Upper lobe of left lung (tissue), 6 donors: ENCODE results near the gene SLC9C2. TPM values are rescaled to one million over a fixed set of nuclear protein-coding genes. Genes with fewer than 3 reads are reported as not detected.

Experiments used
- ATAC-seq, 2 donors: fragments of 200-7000 bp; cut with Tn5 transposase; one replicate each; pipeline ENCODE4 v1.9.1; 2022; ENCODE audit warnings: mild to moderate bottlenecking in 2 of 2, moderate library complexity in 2 of 2; ENCODE audit not compliant: low FRiP score in 2 of 2
- DNase-seq, 2 donors: peaks; one replicate each; pipeline ENCODE4 v3.0.0-alpha.2; 2019 to 2020
- H3K27ac ChIP-seq, 4 donors: fragments of 200-600 bp; sonication (generic); one replicate each; pipeline ENCODE4 v1.5.1; 2016 to 2019
- H3K27me3 ChIP-seq, 4 donors: fragments of 200-600 bp; sonication (generic); one replicate each; pipeline ENCODE4 v1.5.1; 2017 to 2019
- H3K36me3 ChIP-seq, 4 donors: fragments of 200-600 bp; sonication (generic); one replicate each; pipeline ENCODE4 v1.5.1; 2016 to 2019
- H3K4me1 ChIP-seq, 4 donors: fragments of 200-600 bp; sonication (generic); one replicate each; pipeline ENCODE4 v1.5.1; 2018 to 2019
- H3K4me3 ChIP-seq, 4 donors: fragments of 200-600 bp; sonication (generic); one replicate each; pipeline ENCODE4 v1.5.1; 2017 to 2019; ENCODE audit warnings: mild to moderate bottlenecking in 2 of 4, moderate library complexity in 1 of 4
- H3K9me3 ChIP-seq, 4 donors: fragments of 200-600 bp; sonication (generic); one replicate each; pipeline ENCODE4 v1.5.1; 2018 to 2019
- CTCF ChIP-seq, 6 experiments: fragments of 450-650 bp in 4 of 6; fragments of 200-600 bp in 2 of 6; sonication (generic) in 2 of 6; IDR thresholded peaks; one replicate each; pipeline ENCODE4 v1.5.1; 2016 to 2019; ENCODE audit warnings: antibody characterized with exemption in 6 of 6
- EP300 ChIP-seq, 4 donors: sonication (generic); formaldehyde crosslinking; IDR thresholded peaks; one replicate each; pipeline ENCODE4 v1.5.1; 2017; ENCODE audit warnings: antibody characterized with exemption in 4 of 4, control low read depth in 2 of 4
- POLR2A ChIP-seq, 4 donors: fragments of 450-650 bp; IDR thresholded peaks; one replicate each; pipeline ENCODE4 v1.5.1; 2016 to 2017; ENCODE audit warnings: antibody characterized with exemption in 4 of 4, mild to moderate bottlenecking in 2 of 4
- POLR2AphosphoS5 ChIP-seq, 2 donors: sonication (generic); formaldehyde crosslinking; IDR thresholded peaks; one replicate each; pipeline ENCODE4 v1.5.1; 2017; ENCODE audit warnings: antibody characterized with exemption in 2 of 2
- WGBS, 2 donors: methylation state at CpG; one replicate each; pipeline ENCODE4 v1.1.5; 2017 to 2018; 5-methylcytosine and 5-hydroxymethylcytosine counted together
- total RNA-seq, 6 donors: library from RNA; depleted of rRNA in 4 of 6; stranded (reverse); fragments of >200 nt in 4 of 6; gene quantifications; one replicate each; pipeline versions ENCODE4 v1.1.0 to v1.2.1, GENCODE V29; 2016 to 2021
- donor health status: DM: no; HTN: no; CAD: no; lungs with moderate emphysema.
- donor health status: DM: no; HTN: yes; CAD: no; lungs with severe emphysema.

SLC9C2 gene
- total RNA-seq, 6 donors from 2014 or later, result 0.15 to 1.5 (median 0.76) TPM; not detected in 2

- peak overlapping the region in 1 of 4 donors; percentile 81 for H3K4me3 ChIP-seq
- H3K27ac ChIP-seq, result peak overlapping the region in 1 of 4 donors; percentile 98
- no peak for TF ChIP-seq CTCF (IDR thresholded peaks at IDR 0.05)
- TF ChIP-seq POLR2A (IDR thresholded peaks at IDR 0.05), result no peak
- TF ChIP-seq EP300 (IDR thresholded peaks at IDR 0.05), result no peak
- TF ChIP-seq POLR2AphosphoS5 (IDR thresholded peaks at IDR 0.05), result no peak
- peaks cover 29 to 47% (median 34%) of the 10 kb centered on the region in 4 donors for H3K36me3 ChIP-seq
- 66 to 74% methylated on average over 4 of the region's 4 CpGs for WGBS, 2 donors
- H3K27me3 ChIP-seq, result no peaks in the 10 kb centered on the region
- H3K9me3 ChIP-seq, result no peaks in the 10 kb centered on the region
- H3K4me1 ChIP-seq, result peaks cover 32 to 41% (median 38%) of the 10 kb centered on the region in 4 donors
- DNase-seq (no peak), ATAC-seq (no peak)
Observed at GRCh38 chr1:173479649-173480048, 123.2 kb downstream of the SLC9C2 start.

- peak overlapping the region; percentile 76 to 92 (median 79) for H3K4me3 ChIP-seq
- no peaks in the 10 kb centered on the region for H3K9me3 ChIP-seq
- ATAC-seq (peak; percentile 78 to 88), DNase-seq (peak in 1 of 2 donors; percentile 87)
- no peaks in the 10 kb centered on the region for H3K27me3 ChIP-seq
- peaks cover 21 to 32% (median 22%) of the 10 kb centered on the region in 4 donors for H3K36me3 ChIP-seq
- TF ChIP-seq CTCF (IDR thresholded peaks at IDR 0.05) (no peak), EP300 (IDR thresholded peaks at IDR 0.05) (peak in 1 of 4 donors; percentile 53), POLR2AphosphoS5 (IDR thresholded peaks at IDR 0.05) (peak; percentile 64 to 74)
- H3K27ac ChIP-seq, result peak overlapping the region; percentile 95 to 98 (median 98)
- WGBS, 2 donors, result 11% methylated on average over 7 to 9 of the region's 9 CpGs
- H3K4me1 ChIP-seq, result peaks cover 32 to 53% (median 47%) of the 10 kb centered on the region in 4 donors
Observed at GRCh38 chr1:173478094-173478674, 124.7 kb downstream of the SLC9C2 start.

- peak within 1 kb of the TSS; percentile 96 to 98 (median 98) for H3K27ac ChIP-seq
- peaks cover 32 to 53% (median 48%) of the 10 kb centered on the region in 4 donors for H3K4me1 ChIP-seq
- TF ChIP-seq POLR2AphosphoS5 (IDR thresholded peaks at IDR 0.05), result peak; percentile 84 to 97
- TF ChIP-seq CTCF (IDR thresholded peaks at IDR 0.05), result peak in 2 of 6 experiments; percentile 4 to 36
- no peak for TF ChIP-seq EP300 (IDR thresholded peaks at IDR 0.05)
- peak in 2 of 4 donors; percentile 76 to 82 for TF ChIP-seq POLR2A (IDR thresholded peaks at IDR 0.05)
- WGBS, 2 donors, result 0 to 1% methylated on average over 5 to 52 of the region's 69 CpGs
- ATAC-seq (peak; percentile 72 to 74), DNase-seq (peak; percentile 54 to 93)
- no peaks in the 10 kb centered on the region for H3K27me3 ChIP-seq
- peak within 1 kb of the TSS; percentile 76 to 92 (median 79) for H3K4me3 ChIP-seq
- H3K9me3 ChIP-seq, result no peaks in the 10 kb centered on the region
- H3K36me3 ChIP-seq, result peaks cover 14 to 25% (median 16%) of the 10 kb centered on the region in 4 donors
Observed at GRCh38 chr1:173477286-173478093, 125.4 kb downstream of the SLC9C2 start, which contains the start of gene PRDX6. Gene PRDX6 (plus strand): TSS chr1:173477335. CDS start chr1:173477398, 63 bp downstream.

- ATAC-seq (peak; percentile 92 to 94), DNase-seq (peak; percentile 97)
- Histone ChIP-seq H3K4me3 (peak overlapping the region; percentile 66 to 92 (median 79)), H3K9me3 (no peaks in the 10 kb centered on the region), H3K4me1 (peaks cover 32 to 53% (median 48%) of the 10 kb centered on the region in 4 donors), H3K27me3 (no peaks in the 10 kb centered on the region), H3K36me3 (peaks cover 8 to 18% (median 9%) of the 10 kb centered on the region in 4 donors), H3K27ac (peak overlapping the region; percentile 96 to 98 (median 98))
- WGBS, 2 donors, result 0 to 5% methylated on average over 7 to 21 of the region's 62 CpGs
- TF ChIP-seq EP300 (IDR thresholded peaks at IDR 0.05) (no peak), POLR2AphosphoS5 (IDR thresholded peaks at IDR 0.05) (peak; percentile 44 to 74), CTCF (IDR thresholded peaks at IDR 0.05) (peak in 1 of 6 experiments; percentile 8), POLR2A (IDR thresholded peaks at IDR 0.05) (peak in 3 of 4 donors; percentile 62 to 84 (median 78))
Observed at GRCh38 chr1:173476665-173477285, 126.1 kb downstream of the SLC9C2 start.
